DND-41 (cell line): Measurements from ENCODE around the gene SLC66A2.

ENCODE experiments used
- EZH2 ChIP-seq: IDR thresholded peaks from 3 replicates; pipeline ENCODE4 v1.6.1; 2012; ENCODE audit warnings: borderline replicate concordance, low read depth, mild to moderate bottlenecking, moderate library complexity, low read length, inconsistent platforms; ENCODE audit not compliant: severe bottlenecking
- TF ChIP-seq, protein P1 (sequence below): IDR thresholded peaks from 2 replicates; pipeline ENCODE4 v1.5.1; 2012; ENCODE audit warnings: borderline replicate concordance, low read length, moderate library complexity, mild to moderate bottlenecking; ENCODE audit not compliant: poor library complexity, severe bottlenecking; ENCODE audit errors: extremely low read depth

DNA sequence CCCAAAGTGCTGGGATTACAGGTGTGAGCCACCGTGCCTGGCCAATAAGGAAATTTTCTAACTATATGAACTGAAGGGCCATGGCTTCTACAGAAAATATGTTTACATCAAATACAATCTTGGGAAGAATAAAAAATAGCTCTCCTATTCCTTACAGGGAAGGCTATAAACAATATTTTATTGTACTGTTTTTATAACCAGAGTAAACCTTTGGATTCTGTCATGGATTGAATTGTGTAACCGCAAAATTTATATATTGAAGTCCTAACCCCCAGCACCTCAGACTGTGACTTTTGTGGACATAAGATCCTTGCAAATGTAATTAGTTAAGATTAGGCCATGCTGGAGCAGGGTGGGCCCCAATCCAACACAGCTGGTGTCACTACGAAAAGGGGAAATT, 21.3 kb upstream of the SLC66A2 start:
- TF ChIP-seq EZH2 = no peak
- TF ChIP-seq, protein P1, sequence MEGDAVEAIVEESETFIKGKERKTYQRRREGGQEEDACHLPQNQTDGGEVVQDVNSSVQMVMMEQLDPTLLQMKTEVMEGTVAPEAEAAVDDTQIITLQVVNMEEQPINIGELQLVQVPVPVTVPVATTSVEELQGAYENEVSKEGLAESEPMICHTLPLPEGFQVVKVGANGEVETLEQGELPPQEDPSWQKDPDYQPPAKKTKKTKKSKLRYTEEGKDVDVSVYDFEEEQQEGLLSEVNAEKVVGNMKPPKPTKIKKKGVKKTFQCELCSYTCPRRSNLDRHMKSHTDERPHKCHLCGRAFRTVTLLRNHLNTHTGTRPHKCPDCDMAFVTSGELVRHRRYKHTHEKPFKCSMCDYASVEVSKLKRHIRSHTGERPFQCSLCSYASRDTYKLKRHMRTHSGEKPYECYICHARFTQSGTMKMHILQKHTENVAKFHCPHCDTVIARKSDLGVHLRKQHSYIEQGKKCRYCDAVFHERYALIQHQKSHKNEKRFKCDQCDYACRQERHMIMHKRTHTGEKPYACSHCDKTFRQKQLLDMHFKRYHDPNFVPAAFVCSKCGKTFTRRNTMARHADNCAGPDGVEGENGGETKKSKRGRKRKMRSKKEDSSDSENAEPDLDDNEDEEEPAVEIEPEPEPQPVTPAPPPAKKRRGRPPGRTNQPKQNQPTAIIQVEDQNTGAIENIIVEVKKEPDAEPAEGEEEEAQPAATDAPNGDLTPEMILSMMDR = no peak
